HepG2 (cell line): ENCODE results near the gene SLC9A8. TPM values are rescaled to one million over a fixed set of nuclear protein-coding genes. Genes with fewer than 3 reads are reported as not detected.

Source experiments
- ATF7 ChIP-seq, 2 experiments: fragments of 450-650 bp in 1 of 2; sonication (generic) in 1 of 2; formaldehyde crosslinking in 1 of 2; IDR thresholded peaks; 2 replicates each; pipeline versions ENCODE4 v1.4.0 to v1.6.1; 2016 to 2020; ENCODE audit warnings: antibody characterized with exemption in 1 of 2, mild to moderate bottlenecking in 1 of 2, missing genetic modification reagents in 1 of 2
- IRF9 ChIP-seq: sonication (generic); formaldehyde crosslinking; IDR thresholded peaks from 2 replicates; pipeline ENCODE4 v1.8.0; 2022; ENCODE audit warnings: missing genetic modification reagents, mild to moderate bottlenecking, borderline replicate concordance
- MEIS1 ChIP-seq: sonication (generic); formaldehyde crosslinking; IDR thresholded peaks from 2 replicates; pipeline ENCODE4 v1.9.0; 2021; ENCODE audit warnings: mild to moderate bottlenecking, missing genetic modification reagents, moderate library complexity, borderline replicate concordance
- NFKBIZ ChIP-seq: IDR thresholded peaks from 2 replicates; pipeline ENCODE4 v1.6.1; 2018; ENCODE audit warnings: missing genetic modification reagents, missing compliant biosample characterization
- NPAS2 ChIP-seq: sonication (generic); formaldehyde crosslinking; IDR thresholded peaks from 2 replicates; pipeline ENCODE4 v1.8.0; 2022; ENCODE audit warnings: mild to moderate bottlenecking, missing genetic modification reagents, borderline replicate concordance
- SETDB1 ChIP-seq: sonication (generic); formaldehyde crosslinking; IDR thresholded peaks from 2 replicates; pipeline ENCODE4 v1.5.1; 2020; ENCODE audit warnings: missing genetic modification reagents, mild to moderate bottlenecking, borderline replicate concordance
- ZBTB42 ChIP-seq: sonication (generic); formaldehyde crosslinking; IDR thresholded peaks from 2 replicates; pipeline ENCODE4 v1.5.0; 2020; ENCODE audit warnings: mild to moderate bottlenecking, missing genetic modification reagents
- ZBTB46 ChIP-seq: sonication (generic); formaldehyde crosslinking; IDR thresholded peaks from 2 replicates; pipeline ENCODE4 v1.4.0; 2020; ENCODE audit warnings: mild to moderate bottlenecking, missing genetic modification reagents, borderline replicate concordance
- ZNF512B ChIP-seq: sonication (generic); formaldehyde crosslinking; IDR thresholded peaks from 2 replicates; pipeline ENCODE4 v1.5.1; 2020; ENCODE audit warnings: missing genetic modification reagents, mild to moderate bottlenecking, borderline replicate concordance
- ZNF652 ChIP-seq: IDR thresholded peaks from 2 replicates; pipeline ENCODE4 v1.6.1; 2016; ENCODE audit warnings: low read depth, borderline replicate concordance
- ZNF670 ChIP-seq: sonication (generic); formaldehyde crosslinking; IDR thresholded peaks from 2 replicates; pipeline ENCODE4 v1.8.0; 2022; ENCODE audit warnings: mild to moderate bottlenecking, missing genetic modification reagents, borderline replicate concordance
- ZNF737 ChIP-seq: sonication (generic); formaldehyde crosslinking; IDR thresholded peaks from 2 replicates; pipeline ENCODE4 v1.5.0; 2020; ENCODE audit warnings: missing genetic modification reagents, mild to moderate bottlenecking, borderline replicate concordance
- ZNF740 ChIP-seq: sonication (generic); formaldehyde crosslinking; IDR thresholded peaks from 2 replicates; pipeline ENCODE4 v1.4.0; 2020; ENCODE audit warnings: missing genetic modification reagents
- polyA plus RNA-seq, 8 experiments: library from polyadenylated mRNA; depleted of rRNA in 3 of 8; stranded (reverse) in 7 of 8; unstranded in 1 of 8; fragments of >200 nt; fragmentation: Illumina TruSeq in 4 of 8; extraction: Trizol in 4 of 8; gene quantifications; 2 replicates each; pipeline versions ENCODE4 v1.2.1 to v1.2.3, GENCODE V29; 2011 to 2016; ENCODE audit warnings: low read depth in 4 of 8, missing spikeins in 1 of 8, mixed read lengths in 1 of 8; ENCODE audit not compliant: insufficient read depth in 1 of 8
- total RNA-seq, 5 experiments: library from RNA; depleted of rRNA; stranded (reverse); fragments of >200 nt; fragmentation: Illumina TruSeq; extraction: Trizol; gene quantifications; 2 replicates each; pipeline ENCODE4 v1.2.3, GENCODE V29; 2016; ENCODE audit warnings: low read depth in 1 of 5
- TF ChIP-seq, protein P1 (sequence below): sonication (generic); formaldehyde crosslinking; IDR thresholded peaks from 2 replicates; pipeline ENCODE4 v1.4.0; 2020; ENCODE audit warnings: missing genetic modification reagents, borderline replicate concordance
- TF ChIP-seq, protein P2 (sequence below): sonication (generic); formaldehyde crosslinking; conservative IDR thresholded peaks from 2 replicates; pipeline ENCODE4 v1.8.0; 2022; ENCODE audit warnings: missing genetic modification reagents
- TF ChIP-seq, protein P3 (sequence below): sonication (generic); formaldehyde crosslinking; IDR thresholded peaks from 2 replicates; pipeline ENCODE4 v1.8.0; 2022; ENCODE audit warnings: missing genetic modification reagents, low read depth, mild to moderate bottlenecking, borderline replicate concordance

The SLC9A8 gene
- total and polyA plus RNA-seq, 2 of the 13 experiments (the other 11 are each of a cell fraction or from before 2014, with no cell fraction given): 4.1 to 7.4 TPM

- TF ChIP-seq IRF9 (CRISPR knock-in tag) (no peak; the same call in 1 of the 2 replicates), NFKBIZ (CRISPR knock-in tag) (no peak), NPAS2 (CRISPR knock-in tag) (no peak), ZBTB46 (no peak), ATF7 (IDR thresholded peaks at IDR 0.05) (no peak), ATF7 (CRISPR knock-in tag; IDR thresholded peaks at IDR 0.05) (no peak), ZNF512B (CRISPR knock-in tag) (no peak), MEIS1 (CRISPR knock-in tag) (no peak), ZBTB42 (CRISPR knock-in tag) (no peak), SETDB1 (CRISPR knock-in tag) (no peak), ZNF737 (no peak), ZNF670 (CRISPR knock-in tag) (no peak), ZNF740 (peak; percentile 39; the same call in 1 of the 2 replicates), ZNF652 (no peak)
- TF ChIP-seq, protein P1, sequence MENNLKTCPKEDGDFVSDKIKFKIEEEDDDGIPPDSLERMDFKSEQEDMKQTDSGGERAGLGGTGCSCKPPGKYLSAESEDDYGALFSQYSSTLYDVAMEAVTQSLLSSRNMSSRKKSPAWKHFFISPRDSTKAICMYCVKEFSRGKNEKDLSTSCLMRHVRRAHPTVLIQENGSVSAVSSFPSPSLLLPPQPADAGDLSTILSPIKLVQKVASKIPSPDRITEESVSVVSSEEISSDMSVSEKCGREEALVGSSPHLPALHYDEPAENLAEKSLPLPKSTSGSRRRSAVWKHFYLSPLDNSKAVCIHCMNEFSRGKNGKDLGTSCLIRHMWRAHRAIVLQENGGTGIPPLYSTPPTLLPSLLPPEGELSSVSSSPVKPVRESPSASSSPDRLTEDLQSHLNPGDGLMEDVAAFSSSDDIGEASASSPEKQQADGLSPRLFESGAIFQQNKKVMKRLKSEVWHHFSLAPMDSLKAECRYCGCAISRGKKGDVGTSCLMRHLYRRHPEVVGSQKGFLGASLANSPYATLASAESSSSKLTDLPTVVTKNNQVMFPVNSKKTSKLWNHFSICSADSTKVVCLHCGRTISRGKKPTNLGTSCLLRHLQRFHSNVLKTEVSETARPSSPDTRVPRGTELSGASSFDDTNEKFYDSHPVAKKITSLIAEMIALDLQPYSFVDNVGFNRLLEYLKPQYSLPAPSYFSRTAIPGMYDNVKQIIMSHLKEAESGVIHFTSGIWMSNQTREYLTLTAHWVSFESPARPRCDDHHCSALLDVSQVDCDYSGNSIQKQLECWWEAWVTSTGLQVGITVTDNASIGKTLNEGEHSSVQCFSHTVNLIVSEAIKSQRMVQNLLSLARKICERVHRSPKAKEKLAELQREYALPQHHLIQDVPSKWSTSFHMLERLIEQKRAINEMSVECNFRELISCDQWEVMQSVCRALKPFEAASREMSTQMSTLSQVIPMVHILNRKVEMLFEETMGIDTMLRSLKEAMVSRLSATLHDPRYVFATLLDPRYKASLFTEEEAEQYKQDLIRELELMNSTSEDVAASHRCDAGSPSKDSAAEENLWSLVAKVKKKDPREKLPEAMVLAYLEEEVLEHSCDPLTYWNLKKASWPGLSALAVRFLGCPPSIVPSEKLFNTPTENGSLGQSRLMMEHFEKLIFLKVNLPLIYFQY: no peak
- TF ChIP-seq, protein P2, sequence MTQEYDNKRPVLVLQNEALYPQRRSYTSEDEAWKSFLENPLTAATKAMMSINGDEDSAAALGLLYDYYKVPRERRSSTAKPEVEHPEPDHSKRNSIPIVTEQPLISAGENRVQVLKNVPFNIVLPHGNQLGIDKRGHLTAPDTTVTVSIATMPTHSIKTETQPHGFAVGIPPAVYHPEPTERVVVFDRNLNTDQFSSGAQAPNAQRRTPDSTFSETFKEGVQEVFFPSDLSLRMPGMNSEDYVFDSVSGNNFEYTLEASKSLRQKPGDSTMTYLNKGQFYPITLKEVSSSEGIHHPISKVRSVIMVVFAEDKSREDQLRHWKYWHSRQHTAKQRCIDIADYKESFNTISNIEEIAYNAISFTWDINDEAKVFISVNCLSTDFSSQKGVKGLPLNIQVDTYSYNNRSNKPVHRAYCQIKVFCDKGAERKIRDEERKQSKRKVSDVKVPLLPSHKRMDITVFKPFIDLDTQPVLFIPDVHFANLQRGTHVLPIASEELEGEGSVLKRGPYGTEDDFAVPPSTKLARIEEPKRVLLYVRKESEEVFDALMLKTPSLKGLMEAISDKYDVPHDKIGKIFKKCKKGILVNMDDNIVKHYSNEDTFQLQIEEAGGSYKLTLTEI (CRISPR knock-in tag): no peak
- TF ChIP-seq, protein P3, sequence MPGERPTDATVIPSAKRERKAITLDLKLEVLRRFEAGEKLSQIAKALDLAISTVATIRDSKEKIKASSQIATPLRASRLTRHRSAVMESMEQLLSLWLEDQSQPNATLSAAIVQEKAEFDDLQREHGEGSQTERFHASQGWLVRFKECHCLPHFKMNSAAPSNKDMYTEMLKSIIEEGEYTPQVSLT (CRISPR knock-in tag): 0 out of 2 replicates have a peak, but pooled peaks have one; percentile 79
Measured at GRCh38 chr20:49935746-49936152, 123.1 kb downstream of the SLC9A8 start (continued).
